HG03342 (cell line): ENCODE measurements around the gene B4GALT5.
"Not testable (repeated sequence)": the region's sequence is repeated elsewhere in the genome, so short reads cannot be mapped to it uniquely, and the experiment has no call there.

Experiments used
- ATAC-seq: cut with Tn5 transposase; IDR thresholded peaks from one replicate; pipeline ENCODE4 v1.9.1; 2021; ENCODE audit warnings: mild to moderate bottlenecking, moderate library complexity; ENCODE audit not compliant: unreplicated experiment

The B4GALT5 gene

GRCh38 chr20:49681850-49682216, 31.8 kb downstream of the B4GALT5 start:
- no peak for ATAC-seq

GRCh38 chr20:49680484-49680883, 33.2 kb downstream of the B4GALT5 start:
- ATAC-seq: no peak

- ATAC-seq: no peak
Observed at GRCh38 chr20:49679634-49680033, 34.0 kb downstream of the B4GALT5 start.

GRCh38 chr20:49677777-49678758, 35.6 kb downstream of the B4GALT5 start:
- no peak for ATAC-seq

- peak; percentile 44 for ATAC-seq
Observed at GRCh38 chr20:49676581-49677291, 36.9 kb downstream of the B4GALT5 start.

- ATAC-seq: peak; percentile 39
Observed at GRCh38 chr20:49675368-49676151, 38.1 kb downstream of the B4GALT5 start.

- no peak for ATAC-seq
Observed at GRCh38 chr20:49674383-49675352, 39.0 kb downstream of the B4GALT5 start.

GRCh38 chr20:49672096-49672664, 41.5 kb downstream of the B4GALT5 start:
- ATAC-seq: no peak

GRCh38 chr20:49671433-49671832, 42.2 kb downstream of the B4GALT5 start:
- ATAC-seq: no peak

- no peak for ATAC-seq
Observed at GRCh38 chr20:49669601-49670189, 44.0 kb downstream of the B4GALT5 start.

GRCh38 chr20:49668878-49669195, 44.8 kb downstream of the B4GALT5 start:
- ATAC-seq: not testable (repeated sequence)

GRCh38 chr20:49668181-49668877, 45.3 kb downstream of the B4GALT5 start:
- ATAC-seq: peak; percentile 71

GRCh38 chr20:49666911-49667310, 46.8 kb downstream of the B4GALT5 start:
- ATAC-seq: no peak

GRCh38 chr20:49665796-49666195, 47.9 kb downstream of the B4GALT5 start:
- no peak for ATAC-seq

GRCh38 chr20:49664612-49665313, 48.9 kb downstream of the B4GALT5 start:
- no peak for ATAC-seq

- ATAC-seq: no peak
Observed at GRCh38 chr20:49663112-49663511, 50.6 kb downstream of the B4GALT5 start.

GRCh38 chr20:49661560-49662329, 51.9 kb downstream of the B4GALT5 start:
- ATAC-seq: no peak
